ENCODE measurements around the gene IFITM2.
"Not testable (repeated sequence)": the region's sequence is repeated elsewhere in the genome, so short reads cannot be mapped to it uniquely, and the experiment has no call there.

IFITM2 gene

GRCh38 chr11:349270-349954 is 41.8 kb downstream of the IFITM2 start:
- not testable (repeated sequence) for DNase-seq

GRCh38 chr11:350033-350722 is 42.6 kb downstream of the IFITM2 start:
- not testable (repeated sequence) for DNase-seq

GRCh38 chr11:350723-351255 is 43.2 kb downstream of the IFITM2 start:
- no peak for DNase-seq

- no peak for DNase-seq
Measured at GRCh38 chr11:351411-351810, 43.8 kb downstream of the IFITM2 start.

GRCh38 chr11:352456-353031 is 44.9 kb downstream of the IFITM2 start:
- DNase-seq: no peak

- no peak for DNase-seq
Measured at GRCh38 chr11:353179-353873, 45.7 kb downstream of the IFITM2 start.

- no peak for DNase-seq
Measured at GRCh38 chr11:355581-356458, 48.2 kb downstream of the IFITM2 start.

- DNase-seq: no peak
Measured at GRCh38 chr11:356610-357009, 49.0 kb downstream of the IFITM2 start.

- DNase-seq: no peak
Measured at GRCh38 chr11:357582-357981, 50.0 kb downstream of the IFITM2 start.

GRCh38 chr11:358129-358800 is 50.6 kb downstream of the IFITM2 start:
- no peak for DNase-seq

Measured in cerebellar nuclear complex (tissue), 1 donor.